CD14-positive monocyte (primary cell): ENCODE data around the gene SHISA3. TPM values are rescaled to one million over a fixed set of nuclear protein-coding genes. Genes with fewer than 3 reads are reported as not detected.

Experiments
- DNase-seq, 3 donors: peaks; one replicate each; pipeline ENCODE4 v3.0.0-alpha.2; 2011 to 2022
- H2AFZ ChIP-seq: 2 replicates; pipeline ENCODE4 v1.6.0; 2012; ENCODE audit warnings: mild to moderate bottlenecking, low read depth, low read length, inconsistent platforms; ENCODE audit not compliant: insufficient read depth, poor library complexity, severe bottlenecking
- H3K27ac ChIP-seq, 2 donors: 1 replicate in 1 of 2; 2 replicates in 1 of 2; pipeline ENCODE4 v1.5.1; 2012 to 2013; ENCODE audit warnings: low read length in 2 of 2, control low read depth in 1 of 2, inconsistent platforms in 1 of 2, low read depth in 1 of 2, mild to moderate bottlenecking in 1 of 2
- H3K27me3 ChIP-seq, 2 donors: one replicate each; pipeline versions ENCODE4 v1.6.0 to v1.6.1; 2011 to 2013; ENCODE audit warnings: low read length in 2 of 2; ENCODE audit not compliant: control insufficient read depth in 2 of 2, insufficient read depth in 2 of 2
- H3K36me3 ChIP-seq, 2 donors: replicated peaks in 1 of 2; 1 replicate in 1 of 2; 2 replicates in 1 of 2; pipeline versions ENCODE4 v1.5.1 to v1.6.1; 2012 to 2013; ENCODE audit warnings: low read length in 2 of 2, control low read depth in 1 of 2, inconsistent platforms in 1 of 2, mild to moderate bottlenecking in 1 of 2; ENCODE audit not compliant: insufficient read depth in 2 of 2, control insufficient read depth in 1 of 2
- H3K4me1 ChIP-seq, 2 donors: 1 replicate in 1 of 2; 2 replicates in 1 of 2; pipeline versions ENCODE4 v1.5.1 to v1.6.1; 2012 to 2013; ENCODE audit warnings: low read length in 2 of 2, control low read depth in 1 of 2, inconsistent platforms in 1 of 2, mild to moderate bottlenecking in 1 of 2, moderate library complexity in 1 of 2; ENCODE audit not compliant: insufficient read depth in 2 of 2, control insufficient read depth in 1 of 2
- H3K4me2 ChIP-seq: replicated peaks from 2 replicates; pipeline ENCODE3; 2012; ENCODE audit warnings: low read length, moderate library complexity, mild to moderate bottlenecking; ENCODE audit not compliant: poor library complexity, severe bottlenecking; ENCODE audit errors: extremely low read depth
- H3K4me3 ChIP-seq, 3 experiments: fragments of 200-600 bp in 1 of 3; sonication (generic) in 1 of 3; replicated peaks in 1 of 3; 1 replicate in 2 of 3; 2 replicates in 1 of 3; pipeline ENCODE4 v1.5.1; 2011 to 2013; ENCODE audit warnings: low read length in 3 of 3, mild to moderate bottlenecking in 3 of 3, control low read depth in 2 of 3, low read depth in 2 of 3, inconsistent platforms in 1 of 3, moderate library complexity in 1 of 3
- H3K79me2 ChIP-seq: 2 replicates; pipeline ENCODE4 v1.6.0; 2012; ENCODE audit warnings: mild to moderate bottlenecking, control low read depth, inconsistent platforms, low read length, moderate library complexity; ENCODE audit not compliant: insufficient read depth
- H3K9ac ChIP-seq: 2 replicates; pipeline ENCODE4 v1.6.0; 2017; ENCODE audit warnings: low read length, mild to moderate bottlenecking; ENCODE audit not compliant: insufficient read depth, poor library complexity, severe bottlenecking
- H3K9me3 ChIP-seq, 2 donors: replicated peaks in 1 of 2; 1 replicate in 1 of 2; 2 replicates in 1 of 2; pipeline versions ENCODE4 v1.5.1 to v1.6.1; 2012 to 2013; ENCODE audit warnings: low read length in 2 of 2, control low read depth in 1 of 2; ENCODE audit not compliant: control insufficient read depth in 1 of 2, insufficient read depth in 1 of 2
- H4K20me1 ChIP-seq: 2 replicates; pipeline ENCODE4 v1.6.0; 2012; ENCODE audit warnings: mild to moderate bottlenecking, low read length, control low read depth, moderate library complexity; ENCODE audit not compliant: insufficient read depth
- H3K27ac Mint-ChIP-seq, 7 donors: one replicate each; pipeline ENCODE4 v1.8.0; 2020; ENCODE audit warnings: mild to moderate bottlenecking in 7 of 7, mixed read lengths in 7 of 7, moderate library complexity in 6 of 7, inconsistent platforms in 2 of 7
- H3K27me3 Mint-ChIP-seq, 3 donors: one replicate each; pipeline ENCODE4 v1.8.0; 2021 to 2022; ENCODE audit warnings: low read depth in 3 of 3, mild to moderate bottlenecking in 3 of 3, mixed read lengths in 3 of 3, moderate library complexity in 3 of 3, inconsistent platforms in 1 of 3
- H3K36me3 Mint-ChIP-seq, 2 donors: one replicate each; pipeline ENCODE4 v1.8.0; 2020; ENCODE audit warnings: mixed read lengths in 2 of 2, inconsistent platforms in 1 of 2, mild to moderate bottlenecking in 1 of 2
- H3K4me1 Mint-ChIP-seq: one replicate; pipeline ENCODE4 v1.8.0; 2020; ENCODE audit warnings: mild to moderate bottlenecking, mixed read lengths
- H3K4me3 Mint-ChIP-seq, 2 donors: one replicate each; pipeline ENCODE4 v1.8.0; 2020; ENCODE audit warnings: mild to moderate bottlenecking in 2 of 2, mixed read lengths in 2 of 2, moderate library complexity in 1 of 2
- H3K9me3 Mint-ChIP-seq, 7 donors: one replicate each; pipeline ENCODE4 v1.8.0; 2020 to 2022; ENCODE audit warnings: mixed read lengths in 7 of 7, mild to moderate bottlenecking in 6 of 7, moderate library complexity in 6 of 7, inconsistent platforms in 2 of 7
- CTCF ChIP-seq: fragments of 200-600 bp; IDR thresholded peaks from one replicate; pipeline ENCODE4 v1.8.0; 2022; ENCODE audit warnings: antibody characterized with exemption, mild to moderate bottlenecking
- WGBS: methylation state at CpG from one replicate; pipeline ENCODE4 v1.1.5; 2013; ENCODE audit warnings: missing lambda C conversion rate; ENCODE audit not compliant: insufficient coverage; 5-methylcytosine and 5-hydroxymethylcytosine counted together
- intact Hi-C, 2 donors: fragments of 100-400 bp; cut with micrococcal nuclease; formaldehyde crosslinking; loops; one replicate each; pipeline versions ENCODE4 v1.15.0 to v1.15.1; 2023
- polyA plus RNA-seq, 3 donors: library from polyadenylated mRNA; depleted of rRNA in 1 of 3; unstranded in 2 of 3; stranded (reverse) in 1 of 3; fragments of 300-500 nt in 2 of 3; fragments of >200 nt in 1 of 3; fragmentation: Illumina TruSeq in 2 of 3; gene quantifications; 1 replicate in 2 of 3; 2 replicates in 1 of 3; pipeline ENCODE4 v1.2.3, GENCODE V29; 2012 to 2021

Gene SHISA3
- polyA plus RNA-seq, 3 donors = not detected

GRCh38 chr4:42404001-42404400, 6.7 kb downstream of the SHISA3 start:
- H3K27me3 Mint-ChIP-seq = peaks cover 30 to 38% (median 37%) of the 10 kb centered on the region in 3 donors
- TF ChIP-seq CTCF = no peak
- H3K27ac Mint-ChIP-seq = no peak overlapping the region

GRCh38 chr4:42410446-42410845, 13.2 kb downstream of the SHISA3 start:
- Mint-ChIP-seq H3K27ac (no peak overlapping the region), H3K4me1 (no peaks in the 10 kb centered on the region), H3K9me3 (no peaks in the 10 kb centered on the region), H3K4me3 (no peak overlapping the region), H3K27me3 (no peaks in the 10 kb centered on the region), H3K36me3 (peaks cover 11 to 25% of the 10 kb centered on the region in 2 donors)
- Histone ChIP-seq H3K9me3 (no peaks in the 10 kb centered on the region), H3K27ac (no peak overlapping the region), H3K4me1 (no peaks in the 10 kb centered on the region), H3K4me2 (no peak overlapping the region), H2AFZ (no peak overlapping the region), H3K27me3 (no peaks in the 10 kb centered on the region), H3K9ac (no peak overlapping the region), H3K79me2 (no peaks in the 10 kb centered on the region), H3K36me3 (peaks cover 0 to 17% of the 10 kb centered on the region in 2 donors), H4K20me1 (no peaks in the 10 kb centered on the region), H3K4me3 (no peak overlapping the region)
- WGBS = 100% methylated on average over 1 of the region's 3 CpGs
- DNase-seq = no peak
- intact Hi-C loops = no loop called here
- no peak for TF ChIP-seq CTCF

More at GRCh38 chr4:42404001-42404400, 6.7 kb downstream of the SHISA3 start:
- no peak overlapping the region for H2AFZ ChIP-seq
- Mint-ChIP-seq H3K9me3 (peaks cover 0 to 4% (median 0%) of the 10 kb centered on the region in 7 donors), H3K4me3 (no peak overlapping the region), H3K4me1 (peaks cover 2% of the 10 kb centered on the region), H3K36me3 (no peaks in the 10 kb centered on the region)
- no peaks in the 10 kb centered on the region for H3K79me2 ChIP-seq
- intact Hi-C loops = no loop called here
- H3K4me3 ChIP-seq = no peak overlapping the region
- H3K27me3 ChIP-seq = peaks cover 25 to 40% of the 10 kb centered on the region in 2 donors
- DNase-seq = no peak
- H4K20me1 ChIP-seq = no peaks in the 10 kb centered on the region
- 67% methylated on average over 2 of the region's 6 CpGs for whole genome bisulfite sequencing
- peaks cover 0 to 13% of the 10 kb centered on the region in 2 donors for H3K9me3 ChIP-seq
- peaks cover 0 to under 1% of the 10 kb centered on the region in 2 donors for H3K4me1 ChIP-seq
- H3K36me3 ChIP-seq = no peaks in the 10 kb centered on the region
- no peak overlapping the region for H3K9ac ChIP-seq
- H3K4me2 ChIP-seq = no peak overlapping the region
- H3K27ac ChIP-seq = no peak overlapping the region
